T-helper 2 cell treated with Interferon-gamma antibody and Interleukin-4, amounts not matched to agents 5 μg/mL and 100 μg/mL, for 36 hours (primary cell): ENCODE measurements around the gene CD63.

Source experiments
- DNase-seq: peaks from one replicate; pipeline ENCODE4 v3.0.0; 2021; ENCODE audit warnings: low spot score
- H3K27ac Mint-ChIP-seq: one replicate; pipeline ENCODE4 v1.8.0; 2021; ENCODE audit warnings: mild to moderate bottlenecking, mixed read lengths
- H3K27me3 Mint-ChIP-seq: one replicate; pipeline ENCODE4 v1.8.0; 2021; ENCODE audit warnings: low read depth, mixed read lengths
- H3K36me3 Mint-ChIP-seq: one replicate; pipeline ENCODE4 v1.8.0; 2021; ENCODE audit warnings: low read depth, mixed read lengths
- H3K4me1 Mint-ChIP-seq: one replicate; pipeline ENCODE4 v1.8.0; 2021; ENCODE audit warnings: low read depth, mixed read lengths
- H3K4me3 Mint-ChIP-seq: one replicate; pipeline ENCODE4 v1.8.0; 2022; ENCODE audit warnings: mild to moderate bottlenecking, moderate library complexity, mixed read lengths
- H3K9me3 Mint-ChIP-seq: one replicate; pipeline ENCODE4 v1.8.0; 2021; ENCODE audit warnings: mixed read lengths

The CD63 gene

GRCh38 chr12:55686366-55687010 is 42.3 kb downstream of the CD63 start:
- Mint-ChIP-seq H3K4me1 (no peaks in the 10 kb centered on the region), H3K36me3 (no peaks in the 10 kb centered on the region), H3K4me3 (no peak overlapping the region), H3K27ac (no peak overlapping the region), H3K27me3 (peaks cover 13% of the 10 kb centered on the region), H3K9me3 (no peaks in the 10 kb centered on the region)
- DNase-seq, result no peak

GRCh38 chr12:55685671-55686070 is 43.1 kb downstream of the CD63 start:
- Mint-ChIP-seq H3K9me3 (no peaks in the 10 kb centered on the region), H3K36me3 (no peaks in the 10 kb centered on the region)

GRCh38 chr12:55684761-55685370 is 43.9 kb downstream of the CD63 start:
- H3K27ac Mint-ChIP-seq, result no peak overlapping the region

More at GRCh38 chr12:55685671-55686070, 43.1 kb downstream of the CD63 start:
- no peak overlapping the region for H3K27ac Mint-ChIP-seq
- H3K4me1 Mint-ChIP-seq, result no peaks in the 10 kb centered on the region
- H3K27me3 Mint-ChIP-seq, result peaks cover 21% of the 10 kb centered on the region
- H3K4me3 Mint-ChIP-seq, result no peak overlapping the region
- no peak for DNase-seq

GRCh38 chr12:55683676-55684075 is 45.1 kb downstream of the CD63 start:
- Mint-ChIP-seq H3K27ac (no peak overlapping the region), H3K36me3 (no peaks in the 10 kb centered on the region)

More at GRCh38 chr12:55684761-55685370, 43.9 kb downstream of the CD63 start:
- no peak for DNase-seq
- no peak overlapping the region for H3K4me3 Mint-ChIP-seq
- H3K27me3 Mint-ChIP-seq, result peaks cover 25% of the 10 kb centered on the region
- no peaks in the 10 kb centered on the region for H3K36me3 Mint-ChIP-seq
- H3K9me3 Mint-ChIP-seq, result no peaks in the 10 kb centered on the region
- no peaks in the 10 kb centered on the region for H3K4me1 Mint-ChIP-seq

GRCh38 chr12:55682087-55682796 is 46.6 kb downstream of the CD63 start:
- no peak overlapping the region for H3K27ac Mint-ChIP-seq
- H3K36me3 Mint-ChIP-seq, result no peaks in the 10 kb centered on the region
- H3K4me3 Mint-ChIP-seq, result no peak overlapping the region
- peaks cover 30% of the 10 kb centered on the region for H3K27me3 Mint-ChIP-seq
- DNase-seq, result no peak
- H3K9me3 Mint-ChIP-seq, result no peaks in the 10 kb centered on the region
- H3K4me1 Mint-ChIP-seq, result no peaks in the 10 kb centered on the region

More at GRCh38 chr12:55683676-55684075, 45.1 kb downstream of the CD63 start:
- Mint-ChIP-seq H3K27me3 (peaks cover 30% of the 10 kb centered on the region), H3K9me3 (no peaks in the 10 kb centered on the region), H3K4me1 (no peaks in the 10 kb centered on the region), H3K4me3 (no peak overlapping the region)
- no peak for DNase-seq

- Mint-ChIP-seq H3K27me3 (peaks cover 32% of the 10 kb centered on the region), H3K27ac (no peak overlapping the region), H3K4me3 (no peak overlapping the region), H3K9me3 (no peaks in the 10 kb centered on the region), H3K36me3 (no peaks in the 10 kb centered on the region), H3K4me1 (no peaks in the 10 kb centered on the region)
- DNase-seq, result no peak
Observed at GRCh38 chr12:55681142-55682077, 47.4 kb downstream of the CD63 start.

GRCh38 chr12:55679691-55680090 is 49.1 kb downstream of the CD63 start:
- Mint-ChIP-seq H3K4me1 (no peaks in the 10 kb centered on the region), H3K27me3 (peaks cover 40% of the 10 kb centered on the region)
- no peak for DNase-seq

GRCh38 chr12:55676707-55677106 is 52.1 kb downstream of the CD63 start:
- Mint-ChIP-seq H3K36me3 (no peaks in the 10 kb centered on the region), H3K27me3 (peaks cover 34% of the 10 kb centered on the region), H3K4me1 (no peaks in the 10 kb centered on the region), H3K9me3 (no peaks in the 10 kb centered on the region), H3K27ac (no peak overlapping the region), H3K4me3 (no peak overlapping the region)
- no peak for DNase-seq

More at GRCh38 chr12:55679691-55680090, 49.1 kb downstream of the CD63 start:
- Mint-ChIP-seq H3K4me3 (no peak overlapping the region), H3K9me3 (no peaks in the 10 kb centered on the region), H3K27ac (no peak overlapping the region), H3K36me3 (no peaks in the 10 kb centered on the region)

- DNase-seq, result no peak
- no peaks in the 10 kb centered on the region for H3K36me3 Mint-ChIP-seq
- H3K4me3 Mint-ChIP-seq, result no peak overlapping the region
- no peaks in the 10 kb centered on the region for H3K4me1 Mint-ChIP-seq
- peaks cover 24% of the 10 kb centered on the region for H3K27me3 Mint-ChIP-seq
- no peaks in the 10 kb centered on the region for H3K9me3 Mint-ChIP-seq
- H3K27ac Mint-ChIP-seq, result no peak overlapping the region
Observed at GRCh38 chr12:55675666-55676065, 53.1 kb downstream of the CD63 start.
